HG02943 (cell line): ENCODE results near the gene KCNS3.
A peak's percentile ranks its signal among the peaks of the same experiment; 100 is the strongest.

Experiments
- ATAC-seq: cut with Tn5 transposase; IDR thresholded peaks from one replicate; pipeline ENCODE4 v1.9.1; 2021; ENCODE audit warnings: mild to moderate bottlenecking, low read depth, moderate library complexity; ENCODE audit not compliant: unreplicated experiment

The KCNS3 gene, protein sequence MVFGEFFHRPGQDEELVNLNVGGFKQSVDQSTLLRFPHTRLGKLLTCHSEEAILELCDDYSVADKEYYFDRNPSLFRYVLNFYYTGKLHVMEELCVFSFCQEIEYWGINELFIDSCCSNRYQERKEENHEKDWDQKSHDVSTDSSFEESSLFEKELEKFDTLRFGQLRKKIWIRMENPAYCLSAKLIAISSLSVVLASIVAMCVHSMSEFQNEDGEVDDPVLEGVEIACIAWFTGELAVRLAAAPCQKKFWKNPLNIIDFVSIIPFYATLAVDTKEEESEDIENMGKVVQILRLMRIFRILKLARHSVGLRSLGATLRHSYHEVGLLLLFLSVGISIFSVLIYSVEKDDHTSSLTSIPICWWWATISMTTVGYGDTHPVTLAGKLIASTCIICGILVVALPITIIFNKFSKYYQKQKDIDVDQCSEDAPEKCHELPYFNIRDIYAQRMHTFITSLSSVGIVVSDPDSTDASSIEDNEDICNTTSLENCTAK

DNA sequence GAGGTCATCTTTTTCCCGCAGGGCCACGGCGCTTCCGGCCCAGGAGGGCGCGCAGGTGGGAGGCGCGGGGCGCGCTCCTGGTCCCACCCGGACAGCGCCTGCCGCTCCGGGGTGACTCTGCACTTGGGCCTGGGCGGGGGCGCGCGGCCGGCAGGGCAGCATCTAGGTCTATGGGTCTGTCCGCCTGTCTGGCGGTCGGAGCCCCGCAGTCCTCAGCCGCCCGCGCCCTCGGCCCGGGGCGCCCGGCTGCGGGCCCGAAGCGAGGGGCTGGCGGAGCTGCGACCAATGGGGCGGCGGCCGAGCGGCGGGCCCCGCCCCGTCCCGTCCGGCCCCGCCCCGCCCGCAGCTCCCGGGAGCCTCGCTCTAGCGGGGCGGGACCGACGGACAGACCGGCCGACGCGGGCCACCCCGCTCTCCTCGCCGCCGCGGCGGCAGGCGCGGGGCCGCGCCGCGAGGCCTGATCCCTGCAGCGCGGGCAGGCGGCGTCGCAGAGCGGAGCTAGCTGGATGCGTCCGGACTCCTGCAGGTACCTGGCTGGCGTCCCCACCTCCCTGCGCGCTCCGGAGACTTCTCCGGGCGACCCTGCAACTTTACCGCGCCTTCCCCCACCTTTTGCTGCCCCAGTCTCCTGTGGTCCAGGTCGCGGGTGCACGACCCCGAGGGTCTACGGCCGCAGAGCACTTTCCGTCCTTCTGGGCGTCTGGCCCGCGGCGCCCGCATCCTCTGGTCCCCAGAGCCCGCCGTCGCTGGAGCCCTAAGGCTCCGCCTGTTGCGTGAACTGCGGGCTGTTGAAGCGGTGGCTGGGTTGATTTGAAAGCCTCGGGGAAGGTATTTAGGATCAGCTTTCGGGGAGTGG, at the start of gene KCNS3:
Gene KCNS3, plus strand, starts transcription at position 387 of the 856 bp plus-strand sequence. CDS start 52,342 bp downstream, outside the sequence.
- peak; percentile 64 for ATAC-seq

DNA sequence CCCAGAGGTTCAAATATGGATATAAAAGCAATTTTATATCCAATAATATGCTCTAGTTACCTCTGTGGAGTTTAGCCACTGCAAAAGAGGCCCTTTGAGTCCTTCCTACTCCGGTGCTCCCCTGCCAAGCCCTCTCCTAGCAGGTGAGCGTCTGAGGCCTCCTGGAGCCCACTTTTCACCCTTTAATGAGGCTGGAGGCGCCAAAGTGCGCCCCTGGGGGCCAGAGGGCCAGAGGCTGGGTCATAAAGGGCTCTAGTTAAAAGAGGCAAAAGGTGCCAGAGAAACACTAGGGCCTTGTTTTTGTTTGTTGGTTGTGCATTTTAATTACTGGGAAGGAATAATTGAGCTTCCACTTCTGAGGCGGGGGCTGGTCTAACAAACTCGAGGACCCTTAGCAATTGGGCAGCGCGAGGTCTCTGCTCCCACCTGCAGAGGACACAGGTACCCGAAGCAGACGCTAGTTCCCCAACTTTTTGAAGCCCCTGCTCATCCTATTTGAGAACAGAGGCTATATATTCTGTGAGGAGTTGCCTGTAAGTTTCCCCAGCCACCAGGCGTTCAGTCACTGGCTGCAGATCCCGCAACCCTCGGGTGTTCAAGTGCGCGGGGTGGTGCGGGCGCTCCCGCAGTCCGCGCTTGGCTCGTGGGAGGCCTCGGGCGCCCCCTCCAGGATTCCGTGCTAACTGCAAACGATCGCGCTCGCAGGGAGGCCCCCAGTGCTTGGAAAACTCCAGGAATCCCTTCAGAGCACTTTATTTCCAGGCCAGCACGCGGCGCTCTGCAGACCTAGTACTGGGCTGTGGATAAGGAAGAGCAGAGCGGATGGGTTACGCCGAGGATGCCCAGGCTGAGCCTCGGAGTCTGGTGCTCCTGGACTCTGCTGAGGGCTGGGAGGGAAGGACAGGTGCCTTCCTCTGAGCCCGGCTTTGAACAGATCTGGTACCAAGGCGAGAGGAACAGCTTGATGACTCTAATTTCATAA, 48.1 kb upstream of the KCNS3 start:
- ATAC-seq: peak; percentile 76

DNA sequence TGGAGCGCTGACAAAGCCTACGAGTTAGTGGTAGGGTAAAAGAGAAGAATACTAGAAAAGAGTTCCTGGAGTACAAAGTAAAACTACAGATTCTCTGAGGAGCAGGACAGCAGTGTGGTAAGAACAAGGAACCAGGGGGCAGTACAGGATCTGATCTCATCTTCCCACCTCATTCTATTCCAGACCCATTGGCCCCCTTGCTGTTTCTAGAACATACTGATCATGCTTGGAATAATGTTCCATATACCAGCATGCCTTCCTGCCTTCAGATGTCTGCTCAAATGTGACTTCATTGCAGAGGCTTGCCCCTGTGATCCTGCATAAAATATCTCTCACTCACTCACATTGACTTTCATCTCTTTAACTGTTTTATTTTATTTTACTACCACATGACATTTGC, 43.0 kb upstream of the KCNS3 start:
- no peak for ATAC-seq

DNA sequence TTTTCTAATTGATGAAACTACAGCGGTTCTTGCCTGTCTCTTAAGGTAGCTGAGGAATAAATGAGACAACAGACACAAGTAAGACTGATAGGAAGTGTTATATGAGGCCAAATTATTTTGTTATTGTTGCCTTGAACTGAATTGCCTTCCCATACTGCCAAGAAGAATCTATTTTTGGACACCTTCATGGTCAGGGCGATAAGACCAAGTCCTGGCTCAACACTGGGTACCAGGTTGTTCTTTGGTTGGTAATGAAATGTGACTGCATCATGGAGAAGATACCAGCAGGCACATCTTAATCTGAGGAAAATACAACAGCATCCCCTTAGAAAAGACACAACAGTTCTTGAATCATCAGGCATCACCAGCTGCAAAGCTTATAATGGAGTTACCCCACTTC, 38.5 kb upstream of the KCNS3 start:
- ATAC-seq: no peak

DNA sequence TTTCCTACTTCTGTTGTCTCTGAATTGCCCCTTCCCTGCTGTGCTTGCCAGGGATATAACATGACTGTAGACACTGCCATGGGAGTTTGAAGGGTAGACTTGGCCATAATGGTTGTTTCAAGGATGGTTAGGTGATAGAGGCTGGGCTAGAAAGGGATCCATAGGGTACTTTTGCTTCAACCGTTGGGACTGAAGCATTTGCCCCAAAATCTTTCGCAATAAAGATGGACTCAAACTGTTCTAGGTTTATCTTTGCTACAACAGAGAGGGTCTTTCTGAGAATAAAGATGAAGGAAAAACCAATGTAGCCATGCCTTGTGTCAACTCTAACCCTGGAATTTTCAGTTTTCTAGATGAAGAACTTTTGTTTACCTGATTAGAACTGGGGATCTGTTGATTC, 35.0 kb upstream of the KCNS3 start:
- ATAC-seq: no peak

DNA sequence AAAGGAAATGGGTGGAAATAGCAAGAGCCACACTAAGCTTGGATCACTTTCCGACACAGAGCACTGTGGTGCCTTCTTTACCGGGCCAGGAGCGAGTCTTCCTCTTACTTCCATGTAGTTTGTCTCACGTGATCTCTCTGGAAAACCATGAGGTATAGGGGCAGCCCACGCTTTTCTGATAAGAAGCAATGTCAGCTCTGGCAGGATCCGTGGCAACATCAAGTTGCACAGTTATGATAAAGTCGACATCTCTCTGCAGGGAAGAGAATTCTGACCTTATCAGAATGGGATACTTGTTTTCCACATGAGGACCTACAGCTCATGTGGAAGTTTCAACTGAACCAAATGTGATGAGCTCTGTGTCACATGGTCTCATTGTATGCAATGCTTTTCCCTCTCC, 32.7 kb upstream of the KCNS3 start:
- no peak for ATAC-seq

DNA sequence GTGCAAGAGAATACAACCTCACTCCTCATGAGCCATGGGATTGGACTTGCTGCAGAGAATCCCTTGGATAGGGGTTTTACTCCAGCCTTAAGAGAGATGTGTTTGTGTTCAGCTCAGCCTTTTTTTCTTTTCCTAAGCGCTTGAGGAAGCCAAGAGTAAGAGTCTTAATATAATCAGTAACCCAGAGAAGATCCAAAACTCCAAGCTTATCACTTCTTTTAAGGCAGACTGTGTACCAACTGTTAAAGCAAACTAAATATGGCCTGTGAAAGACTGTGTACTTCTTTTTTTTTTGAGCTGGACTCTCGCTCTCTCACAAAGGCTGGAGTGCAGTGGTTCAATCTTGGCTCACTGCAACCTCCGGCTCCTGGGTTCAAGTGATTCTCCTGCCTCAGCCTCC, 31.8 kb upstream of the KCNS3 start:
- ATAC-seq: no peak

DNA sequence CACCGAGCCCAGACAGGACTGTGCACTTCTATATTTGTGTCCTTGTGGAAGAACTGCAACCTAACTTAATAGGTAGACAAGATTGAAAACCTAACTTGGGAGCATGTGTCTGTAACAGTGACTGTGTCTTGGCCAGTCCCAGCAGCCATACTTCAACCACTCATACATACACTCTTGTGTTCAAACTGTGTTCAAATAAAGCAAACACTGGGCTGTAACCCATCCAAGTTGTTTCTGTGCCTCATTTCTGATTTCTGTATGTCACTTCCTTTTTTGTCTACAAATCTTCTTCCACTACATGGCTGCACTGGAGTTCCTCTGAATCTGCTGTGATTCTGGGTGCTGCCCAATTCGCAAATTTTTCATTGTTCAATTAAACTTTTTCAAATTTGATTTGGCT, 31.2 kb upstream of the KCNS3 start:
- ATAC-seq: no peak

DNA sequence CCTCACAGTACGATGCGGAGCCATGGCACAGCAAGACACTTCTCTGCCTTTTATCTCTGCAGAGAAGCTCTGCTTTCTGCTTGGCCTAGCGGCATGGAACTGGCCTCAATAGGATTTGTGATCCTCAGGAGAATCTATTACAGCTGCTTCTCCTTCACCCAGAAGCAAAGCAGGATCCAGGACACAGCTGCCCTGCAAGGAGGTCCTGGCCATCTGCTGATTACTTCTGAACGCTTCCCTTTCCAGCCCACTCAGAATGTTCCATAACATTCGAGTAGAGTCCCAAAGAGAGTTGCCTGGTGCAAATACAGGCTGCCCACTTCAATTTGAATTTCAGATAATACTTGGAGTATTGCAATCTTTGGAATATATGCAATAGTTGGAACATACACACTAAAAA, 29.2 kb upstream of the KCNS3 start:
- ATAC-seq: no peak

DNA sequence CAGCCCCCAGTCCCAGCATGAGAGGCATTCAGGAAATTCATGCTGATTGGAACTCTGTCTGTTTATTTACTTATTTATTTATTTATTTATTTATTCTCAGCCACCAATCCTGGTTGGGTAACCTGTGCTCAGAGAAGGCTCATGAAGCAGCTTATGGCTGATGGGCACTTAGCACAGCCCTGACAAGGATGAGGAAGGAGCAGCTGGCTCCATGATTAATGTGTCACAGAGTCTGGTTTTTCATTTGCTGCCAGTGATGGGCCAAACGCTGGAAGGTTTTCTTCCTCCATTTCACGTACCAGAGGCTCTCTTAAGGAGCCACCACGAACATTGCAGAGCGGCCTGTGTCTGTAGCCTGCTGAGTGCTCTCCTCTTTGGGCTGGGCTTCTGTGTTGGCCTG, 28.3 kb upstream of the KCNS3 start:
- no peak for ATAC-seq

DNA sequence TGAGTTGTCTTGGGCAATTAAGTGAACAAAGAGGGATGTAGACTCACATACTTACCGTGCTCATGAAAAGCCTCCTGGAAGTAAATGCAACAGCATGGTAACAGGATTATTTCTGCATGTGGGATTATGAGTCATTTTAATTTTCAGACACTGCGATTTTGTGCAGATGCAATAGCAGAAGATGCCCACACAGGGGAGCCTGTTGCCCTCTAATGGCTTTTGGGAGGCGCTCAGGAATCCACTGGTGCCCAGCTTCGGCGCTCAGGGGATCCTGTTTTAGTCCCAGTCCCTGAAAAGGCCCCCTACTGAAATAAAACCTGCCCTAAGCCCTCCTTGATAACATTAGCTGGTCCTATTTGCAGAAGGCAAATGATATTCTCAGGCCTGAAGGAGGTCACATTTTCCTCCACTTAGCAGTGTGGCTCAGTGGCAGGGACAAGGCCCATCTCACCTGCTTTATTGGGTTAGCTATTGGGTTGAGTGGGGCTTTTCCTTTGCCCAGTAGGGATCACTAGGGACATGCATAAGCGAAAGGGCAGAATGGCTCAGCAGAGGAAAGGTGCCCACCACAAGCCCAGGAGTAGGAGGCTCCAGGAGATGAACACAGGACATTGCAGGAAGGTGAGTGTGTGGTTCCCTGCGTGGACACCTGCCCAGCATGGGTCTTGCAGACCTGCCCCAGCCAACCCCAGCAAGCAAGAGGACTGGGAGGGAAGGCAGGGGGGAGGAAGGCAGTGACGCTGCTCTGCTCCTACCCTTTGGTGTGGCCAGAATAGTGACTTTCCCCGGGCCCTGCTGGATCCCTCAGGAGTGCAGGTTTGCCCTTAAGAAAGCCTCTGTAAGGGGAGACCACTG, 26.5 kb upstream of the KCNS3 start:
- ATAC-seq: no peak

DNA sequence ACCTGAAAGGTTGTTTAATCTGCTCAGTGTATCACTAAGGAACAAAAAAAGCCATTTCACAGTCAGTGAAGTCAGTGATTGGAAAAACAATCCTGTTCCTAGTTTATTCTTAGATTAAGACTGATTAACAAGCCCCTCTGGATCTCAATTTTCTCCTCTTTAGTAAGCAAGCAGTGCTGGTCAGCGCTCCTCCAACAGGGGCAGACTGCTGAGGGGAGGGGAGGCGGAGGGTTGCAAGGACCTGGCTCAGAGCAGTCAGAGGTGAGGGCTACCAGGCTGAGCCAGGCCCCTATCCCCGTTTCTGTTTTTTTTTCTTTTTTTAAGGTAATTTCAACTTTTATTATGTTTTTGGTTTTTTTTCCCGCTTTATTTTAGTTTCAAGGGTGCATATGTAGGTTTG, 24.7 kb upstream of the KCNS3 start:
- ATAC-seq: no peak

DNA sequence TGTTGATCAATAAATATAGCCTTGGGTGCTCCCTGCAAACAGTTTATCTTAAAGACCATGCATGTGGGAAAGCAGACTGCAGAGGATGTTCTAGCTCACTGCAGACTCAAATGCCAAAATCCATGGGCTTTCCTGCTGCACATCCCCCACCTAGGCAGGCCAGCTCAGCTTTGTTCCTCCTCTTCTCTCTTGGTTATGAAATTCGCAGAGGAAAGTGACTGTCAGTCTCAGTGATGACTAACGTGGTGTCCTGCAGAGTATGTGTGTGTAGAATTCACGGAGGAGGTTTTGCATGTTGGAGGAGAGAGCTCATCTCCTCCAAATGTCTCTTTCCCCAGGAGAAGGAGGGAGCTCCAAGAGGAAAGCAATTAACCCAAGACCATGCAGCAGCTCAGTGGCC, 21.4 kb upstream of the KCNS3 start:
- no peak for ATAC-seq

DNA sequence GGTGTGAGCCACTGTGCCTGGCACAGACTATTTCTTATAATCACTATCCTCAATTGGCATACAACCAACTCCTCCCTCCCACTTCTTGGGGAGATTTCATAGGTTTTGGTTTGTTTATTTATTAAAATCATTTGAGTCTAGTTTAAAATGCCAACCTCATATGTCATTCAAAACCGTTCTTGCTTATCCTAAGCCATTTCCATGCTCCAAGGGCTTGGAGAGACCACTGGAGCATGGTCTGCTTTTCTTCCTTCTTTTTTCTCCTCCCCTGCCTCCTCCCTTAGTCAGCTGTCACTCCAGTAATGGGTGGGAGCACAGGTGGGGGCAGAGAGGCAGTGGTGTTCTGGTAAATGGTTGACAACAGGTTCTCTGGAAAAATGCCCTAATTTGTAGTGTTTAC, 20.4 kb upstream of the KCNS3 start:
- no peak for ATAC-seq

DNA sequence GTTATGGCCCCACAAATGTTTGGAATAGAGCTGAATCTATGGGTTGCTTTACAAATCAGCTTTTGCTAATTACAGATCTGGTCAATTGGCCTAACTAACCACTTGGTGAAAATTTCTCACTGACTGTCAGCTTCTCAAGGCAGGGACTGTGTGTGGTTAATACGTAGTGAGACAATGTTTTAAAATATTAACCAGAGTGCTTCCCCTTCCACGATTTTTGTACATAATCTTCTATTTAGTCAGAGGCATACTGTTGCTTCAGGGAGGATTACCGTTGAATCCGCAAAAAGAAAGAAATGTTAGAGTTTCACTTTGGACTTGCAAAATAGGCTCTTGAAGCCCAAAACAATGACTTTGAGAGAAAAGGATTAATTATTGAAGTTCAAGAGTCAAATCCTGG, 14.9 kb upstream of the KCNS3 start:
- ATAC-seq: no peak

DNA sequence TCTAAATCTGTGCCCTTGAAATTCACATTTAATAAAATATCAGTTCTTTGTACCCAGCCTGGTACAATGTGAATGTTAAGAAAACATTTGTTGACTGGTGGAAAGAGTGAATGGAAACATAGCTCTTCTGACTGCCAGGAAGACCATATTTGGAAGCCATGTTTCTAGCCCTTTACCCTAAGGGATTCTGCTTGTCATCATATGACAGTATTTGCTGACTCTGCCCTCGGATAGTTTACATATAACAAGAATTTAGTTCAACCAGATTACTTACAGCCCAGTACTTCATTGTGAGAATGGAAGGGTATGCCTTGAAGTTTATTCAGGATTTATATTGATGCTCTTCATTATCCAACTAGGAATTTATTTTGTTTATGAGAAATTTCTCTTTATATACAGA, 13.8 kb upstream of the KCNS3 start:
- ATAC-seq: no peak

DNA sequence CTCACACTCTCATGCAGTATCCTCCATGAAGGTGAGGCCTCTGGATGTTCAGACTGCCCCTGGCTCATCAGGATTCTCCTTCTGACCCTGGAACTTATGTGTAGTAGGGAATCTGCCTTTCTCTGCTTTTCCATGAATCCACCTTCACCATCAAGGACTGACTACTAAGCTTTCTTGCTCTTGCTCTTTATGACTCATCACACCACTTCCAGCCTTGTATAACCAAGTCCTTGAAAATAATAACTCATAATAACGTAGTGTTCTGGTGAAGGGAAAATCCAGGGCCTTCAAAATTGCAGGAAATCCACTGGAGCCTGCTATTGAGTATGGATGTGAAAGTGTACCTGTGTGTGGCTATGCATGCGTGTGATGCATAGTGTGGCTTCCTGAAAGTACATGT, 11.3 kb upstream of the KCNS3 start:
- ATAC-seq: no peak

DNA sequence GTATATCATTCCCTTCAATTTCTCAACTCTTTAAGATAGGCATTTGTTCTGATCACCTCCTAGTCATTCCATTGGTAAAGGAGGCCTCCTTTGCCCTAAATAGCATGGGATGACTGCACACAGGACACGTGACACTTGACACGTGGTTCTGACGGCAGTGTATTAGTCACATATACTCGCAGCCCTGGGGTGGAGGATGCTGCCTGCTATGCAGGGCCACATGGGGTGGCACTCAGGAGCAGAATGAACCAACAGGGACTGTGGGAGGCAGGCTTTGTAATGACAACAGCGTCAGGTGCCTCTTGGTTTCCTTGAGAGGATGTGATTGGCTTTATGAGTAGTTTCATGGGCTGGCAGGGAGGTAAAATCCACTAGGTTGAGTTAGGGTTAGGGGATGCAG, 9.3 kb upstream of the KCNS3 start:
- ATAC-seq: no peak

DNA sequence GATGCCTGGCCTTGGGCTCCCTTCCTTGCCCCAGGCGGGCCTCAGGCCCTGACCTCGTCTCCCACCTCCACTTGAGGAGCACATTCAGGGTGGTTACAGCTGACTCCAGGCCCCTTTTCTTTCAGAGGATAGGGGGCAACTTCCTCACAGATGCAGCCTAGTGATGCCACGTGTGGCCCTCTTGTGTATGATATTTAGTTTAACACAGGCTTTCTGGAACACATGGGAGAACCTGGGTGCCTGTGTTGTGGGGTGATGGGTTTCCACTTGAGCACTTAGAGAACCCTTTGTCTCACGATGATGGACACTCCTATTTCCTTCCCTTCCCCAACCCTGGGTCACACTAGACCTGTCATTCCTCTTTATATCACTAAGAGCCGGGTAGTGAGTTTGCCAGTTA, 6.8 kb upstream of the KCNS3 start:
- ATAC-seq: no peak

DNA sequence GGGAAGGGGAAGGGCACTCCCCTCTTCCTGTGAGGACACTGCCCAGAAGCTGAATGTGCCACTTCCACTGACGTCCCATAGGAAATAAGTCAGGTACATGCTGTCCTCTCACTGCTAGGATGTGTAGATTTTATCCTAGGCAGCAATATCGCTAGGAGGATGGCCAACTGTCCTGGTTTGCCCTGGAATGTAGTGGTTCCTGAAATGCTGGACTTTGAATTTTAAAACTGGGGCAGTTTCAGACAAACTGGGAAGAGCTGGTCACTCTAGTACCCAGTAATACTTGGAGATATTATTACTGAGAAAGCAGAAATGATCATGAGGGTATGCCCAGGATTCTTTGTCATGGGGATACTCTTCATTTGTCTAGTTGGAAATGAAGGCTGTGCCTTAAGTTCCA, 5.4 kb upstream of the KCNS3 start:
- no peak for ATAC-seq
